ENCODE data around the gene CACNA1C.

GRCh38 chr12:2070440-2071045 is 17.8 kb downstream of the CACNA1C start:
- no peak for TF ChIP-seq MAFK (IDR thresholded peaks at IDR 0.05; ENCODE audit: low read depth, low read length)
- no peak for TF ChIP-seq FOS (IDR thresholded peaks at IDR 0.05; ENCODE audit: low read depth, low read length)
- TF ChIP-seq POLR2A (IDR thresholded peaks at IDR 0.05; ENCODE audit: low read depth, low read length): no peak
- TF ChIP-seq CTCF (conservative IDR thresholded peaks at IDR 0.05; ENCODE audit: low read depth, low read length): no peak
- TF ChIP-seq USF2 (IDR thresholded peaks at IDR 0.05; ENCODE audit: low read depth, low read length): no peak
- TF ChIP-seq ELK1 (IDR thresholded peaks at IDR 0.05; ENCODE audit: borderline replicate concordance, low read depth, low read length): no peak

Measured in IMR-90 (cell line).